Naive thymus-derived CD8-positive, alpha-beta T cell (primary cell): Measurements from ENCODE around the gene NEDD4L. TPM values are rescaled to one million over a fixed set of nuclear protein-coding genes. Genes with fewer than 3 reads are reported as not detected.

Experiments
- ATAC-seq, 2 donors: fragments of 150-1000 bp; cut with Tn5 transposase in 1 of 2; sonication (Bioruptor Pico), chemical (Tn5 transposase) in 1 of 2; 1 replicate in 1 of 2; 2 replicates in 1 of 2; pipeline ENCODE4 v1.10.0; 2021; ENCODE audit warnings: mild to moderate bottlenecking in 2 of 2, moderate library complexity in 2 of 2
- POLR2A ChIA-PET: fragments of 350-600 bp; sonication (Branson Sonifier 250); formaldehyde crosslinking; loops from one replicate; lab custom pipeline; 2021; ENCODE audit warnings: antibody characterized with exemption; lab: Charles Lee
- DNase-seq, 10 donors: peaks; one replicate each; pipeline versions ENCODE4 v3.0.0 to v3.0.0-alpha.2; 2020 to 2022
- H3K27ac Mint-ChIP-seq, 10 donors: one replicate each; pipeline ENCODE4 v1.8.0; 2020 to 2022; ENCODE audit warnings: mild to moderate bottlenecking in 10 of 10, mixed read lengths in 10 of 10, moderate library complexity in 4 of 10, inconsistent platforms in 1 of 10
- H3K27me3 Mint-ChIP-seq, 5 donors: one replicate each; pipeline ENCODE4 v1.8.0; 2021 to 2022; ENCODE audit warnings: mixed read lengths in 5 of 5
- H3K36me3 Mint-ChIP-seq, 3 donors: one replicate each; pipeline ENCODE4 v1.8.0; 2020 to 2022; ENCODE audit warnings: mixed read lengths in 3 of 3, mild to moderate bottlenecking in 2 of 3, inconsistent platforms in 1 of 3
- H3K4me1 Mint-ChIP-seq, 4 donors: one replicate each; pipeline ENCODE4 v1.8.0; 2021 to 2022; ENCODE audit warnings: mixed read lengths in 4 of 4
- H3K4me3 Mint-ChIP-seq, 10 donors: one replicate each; pipeline ENCODE4 v1.8.0; 2020 to 2022; ENCODE audit warnings: mild to moderate bottlenecking in 10 of 10, mixed read lengths in 10 of 10, moderate library complexity in 6 of 10, inconsistent platforms in 1 of 10
- H3K9me3 Mint-ChIP-seq, 9 donors: one replicate each; pipeline ENCODE4 v1.8.0; 2020 to 2022; ENCODE audit warnings: mixed read lengths in 9 of 9, mild to moderate bottlenecking in 3 of 9, inconsistent platforms in 1 of 9, moderate library complexity in 1 of 9
- polyA plus RNA-seq, 3 donors: library from polyadenylated mRNA; unstranded; fragments of 300-500 nt; fragmentation: Illumina TruSeq; gene quantifications; one replicate each; pipeline ENCODE4 v1.2.3, GENCODE V29; 2021
- total RNA-seq, 8 experiments: library from RNA in 2 of 8; stranded (reverse) in 2 of 8; gene quantifications; one replicate each; pipeline ENCODE4 v1.2.3 and lab custom pipeline; 2021 to 2026

NEDD4L gene
- total and polyA plus RNA-seq, 5 experiments from 2014 or later, result 1.5 to 6.5 (median 3.5) TPM

GRCh38 chr18:58287353-58288274, 243.6 kb downstream of the NEDD4L start:
- Mint-ChIP-seq H3K4me3 (no peak overlapping the region), H3K27me3 (peaks cover 0 to 5% (median 0%) of the 10 kb centered on the region in 5 donors), H3K4me1 (peaks cover 0 to 11% (median 3%) of the 10 kb centered on the region in 4 donors), H3K9me3 (no peaks in the 10 kb centered on the region), H3K27ac (no peak overlapping the region), H3K36me3 (peaks cover 0 to 3% (median 0%) of the 10 kb centered on the region in 3 donors)
- DNase-seq (no peak), ATAC-seq (no peak)
- POLR2A ChIA-PET, result interaction anchor here (0.6 kb wide), 1 partner anchor 14 kb away, joined by 3 read pairs; no protein-coding TSS in a partner anchor

- POLR2A ChIA-PET, result no interaction called here
- ATAC-seq, result no peak
- no peaks in the 10 kb centered on the region for H3K9me3 Mint-ChIP-seq
- H3K4me1 Mint-ChIP-seq, result peaks cover 0 to 11% (median 3%) of the 10 kb centered on the region in 4 donors
- no peak overlapping the region for H3K27ac Mint-ChIP-seq
- H3K36me3 Mint-ChIP-seq, result peaks cover 0 to 3% (median 0%) of the 10 kb centered on the region in 3 donors
- peaks cover 0 to 5% (median 0%) of the 10 kb centered on the region in 5 donors for H3K27me3 Mint-ChIP-seq
- H3K4me3 Mint-ChIP-seq, result no peak overlapping the region
- no peak for DNase-seq
These were observed 245.1 kb downstream of the NEDD4L start for GRCh38 chr18:58288921-58289797.

GRCh38 chr18:58290116-58290695, 246.2 kb downstream of the NEDD4L start:
- POLR2A ChIA-PET, result no interaction called here

GRCh38 chr18:58291131-58291530, 247.1 kb downstream of the NEDD4L start:
- H3K9me3 Mint-ChIP-seq, result no peaks in the 10 kb centered on the region
- peaks cover 0 to 3% (median 0%) of the 10 kb centered on the region in 3 donors for H3K36me3 Mint-ChIP-seq
- DNase-seq (no peak), ATAC-seq (no peak)
- H3K27ac Mint-ChIP-seq, result no peak overlapping the region
- POLR2A ChIA-PET, result no interaction called here
- H3K4me3 Mint-ChIP-seq, result no peak overlapping the region
- peaks cover 0 to 11% (median 4%) of the 10 kb centered on the region in 4 donors for H3K4me1 Mint-ChIP-seq
- H3K27me3 Mint-ChIP-seq, result peaks cover 0 to 9% (median 0%) of the 10 kb centered on the region in 5 donors

More at GRCh38 chr18:58290116-58290695, 246.2 kb downstream of the NEDD4L start:
- ATAC-seq (no peak), DNase-seq (no peak)
- H3K27ac Mint-ChIP-seq, result no peak overlapping the region
- no peak overlapping the region for H3K4me3 Mint-ChIP-seq
- peaks cover 0 to 5% (median 0%) of the 10 kb centered on the region in 5 donors for H3K27me3 Mint-ChIP-seq
- peaks cover 0 to 3% (median 0%) of the 10 kb centered on the region in 3 donors for H3K36me3 Mint-ChIP-seq
- H3K4me1 Mint-ChIP-seq, result peaks cover 0 to 11% (median 3%) of the 10 kb centered on the region in 4 donors
- no peaks in the 10 kb centered on the region for H3K9me3 Mint-ChIP-seq

GRCh38 chr18:58292638-58293037, 248.6 kb downstream of the NEDD4L start:
- Mint-ChIP-seq H3K27ac (no peak overlapping the region), H3K4me1 (peaks cover 1 to 12% (median 7%) of the 10 kb centered on the region in 4 donors), H3K4me3 (no peak overlapping the region), H3K36me3 (peaks cover 0 to 3% (median 0%) of the 10 kb centered on the region in 3 donors), H3K27me3 (peaks cover 0 to 9% (median 2%) of the 10 kb centered on the region in 5 donors), H3K9me3 (no peaks in the 10 kb centered on the region)
- ATAC-seq (no peak), DNase-seq (no peak)
- POLR2A ChIA-PET, result interaction anchor here (0.6 kb wide), 1 partner anchor 132 kb away, joined by 4 read pairs; no protein-coding TSS in a partner anchor

- Mint-ChIP-seq H3K27ac (peak overlapping the region in 1 of 10 donors; percentile 48), H3K9me3 (no peaks in the 10 kb centered on the region), H3K4me1 (peaks cover 1 to 8% (median 4%) of the 10 kb centered on the region in 4 donors), H3K27me3 (peaks cover 0 to 8% (median 2%) of the 10 kb centered on the region in 5 donors), H3K4me3 (no peak overlapping the region), H3K36me3 (no peaks in the 10 kb centered on the region)
- peak in 1 of 2 donors; percentile 57 for ATAC-seq
- POLR2A ChIA-PET, result no interaction called here
- no peak for DNase-seq
These were observed 253.2 kb downstream of the NEDD4L start for GRCh38 chr18:58297198-58297597.

GRCh38 chr18:58298251-58299134, 254.5 kb downstream of the NEDD4L start:
- Mint-ChIP-seq H3K27ac (no peak overlapping the region), H3K27me3 (peaks cover 0 to 4% (median 2%) of the 10 kb centered on the region in 5 donors), H3K4me3 (no peak overlapping the region), H3K4me1 (peaks cover 6 to 20% (median 14%) of the 10 kb centered on the region in 4 donors), H3K36me3 (no peaks in the 10 kb centered on the region), H3K9me3 (no peaks in the 10 kb centered on the region)
- ATAC-seq, result no peak
- POLR2A ChIA-PET, result no interaction called here
- DNase-seq, result no peak

GRCh38 chr18:58299135-58299473, 255.1 kb downstream of the NEDD4L start:
- DNase-seq (no peak), ATAC-seq (no peak)
- POLR2A ChIA-PET, result no interaction called here
- Mint-ChIP-seq H3K36me3 (no peaks in the 10 kb centered on the region), H3K27ac (no peak overlapping the region), H3K27me3 (peaks cover 0 to 4% (median 2%) of the 10 kb centered on the region in 5 donors), H3K9me3 (no peaks in the 10 kb centered on the region), H3K4me1 (peaks cover 9 to 24% (median 19%) of the 10 kb centered on the region in 4 donors), H3K4me3 (no peak overlapping the region)

GRCh38 chr18:58299936-58300335, 255.9 kb downstream of the NEDD4L start:
- H3K27me3 Mint-ChIP-seq, result peaks cover 0 to 4% (median 2%) of the 10 kb centered on the region in 5 donors
- H3K4me1 Mint-ChIP-seq, result peaks cover 9 to 29% (median 23%) of the 10 kb centered on the region in 4 donors
- ATAC-seq (no peak), DNase-seq (no peak)
- peaks cover 0 to 4% (median 0%) of the 10 kb centered on the region in 9 donors for H3K9me3 Mint-ChIP-seq
- no peaks in the 10 kb centered on the region for H3K36me3 Mint-ChIP-seq
- no peak overlapping the region for H3K4me3 Mint-ChIP-seq
- no peak overlapping the region for H3K27ac Mint-ChIP-seq
- POLR2A ChIA-PET, result no interaction called here

- no peaks in the 10 kb centered on the region for H3K36me3 Mint-ChIP-seq
- no peak for ATAC-seq
- no peak overlapping the region for H3K27ac Mint-ChIP-seq
- H3K9me3 Mint-ChIP-seq, result peaks cover 0 to 7% (median 2%) of the 10 kb centered on the region in 9 donors
- DNase-seq, result no peak
- H3K4me3 Mint-ChIP-seq, result no peak overlapping the region
- peaks cover 8 to 29% (median 23%) of the 10 kb centered on the region in 4 donors for H3K4me1 Mint-ChIP-seq
- peaks cover 0 to 2% (median 0%) of the 10 kb centered on the region in 5 donors for H3K27me3 Mint-ChIP-seq
- POLR2A ChIA-PET, result interaction anchor here (0.7 kb wide), 1 partner anchor 20 kb away, joined by 3 read pairs; no protein-coding TSS in a partner anchor
These were observed 256.8 kb downstream of the NEDD4L start for GRCh38 chr18:58300867-58301266.

GRCh38 chr18:58302811-58303210, 258.8 kb downstream of the NEDD4L start:
- no peaks in the 10 kb centered on the region for H3K27me3 Mint-ChIP-seq
- H3K36me3 Mint-ChIP-seq, result no peaks in the 10 kb centered on the region
- peak overlapping the region in 4 of 10 donors; percentile 12 to 72 (median 56) for H3K4me3 Mint-ChIP-seq
- ATAC-seq (peak in 1 of 2 donors; percentile 49), DNase-seq (peak in 1 of 10 donors; percentile 18)
- H3K27ac Mint-ChIP-seq, result peak overlapping the region in 3 of 10 donors; percentile 16 to 67 (median 29)
- H3K4me1 Mint-ChIP-seq, result peaks cover 8 to 23% (median 21%) of the 10 kb centered on the region in 4 donors
- POLR2A ChIA-PET, result no interaction called here
- H3K9me3 Mint-ChIP-seq, result peaks cover 0 to 10% (median 4%) of the 10 kb centered on the region in 9 donors
